ENCODE measurements around the gene ABL2.

DNA sequence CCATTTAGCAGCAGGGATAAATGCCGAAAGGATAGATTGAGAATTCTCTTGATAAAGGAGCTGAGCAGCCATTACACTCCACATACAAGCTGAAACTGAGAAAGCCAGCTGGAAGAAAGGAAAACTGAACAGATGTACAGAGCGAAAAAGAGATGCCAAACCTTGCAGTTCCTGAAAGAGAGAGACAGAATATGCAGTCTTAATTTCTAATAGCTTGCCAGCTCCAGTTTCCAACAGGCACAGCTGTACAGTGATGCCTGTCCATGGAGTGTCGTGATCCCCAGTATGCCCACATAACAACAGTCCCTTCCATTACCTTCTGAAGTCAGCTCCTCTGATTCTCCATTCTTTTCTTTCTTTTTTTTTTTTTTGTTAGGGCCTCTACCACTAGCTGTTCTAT is 22.7 kb downstream of the ABL2 start:
- TF ChIP-seq, protein P1, sequence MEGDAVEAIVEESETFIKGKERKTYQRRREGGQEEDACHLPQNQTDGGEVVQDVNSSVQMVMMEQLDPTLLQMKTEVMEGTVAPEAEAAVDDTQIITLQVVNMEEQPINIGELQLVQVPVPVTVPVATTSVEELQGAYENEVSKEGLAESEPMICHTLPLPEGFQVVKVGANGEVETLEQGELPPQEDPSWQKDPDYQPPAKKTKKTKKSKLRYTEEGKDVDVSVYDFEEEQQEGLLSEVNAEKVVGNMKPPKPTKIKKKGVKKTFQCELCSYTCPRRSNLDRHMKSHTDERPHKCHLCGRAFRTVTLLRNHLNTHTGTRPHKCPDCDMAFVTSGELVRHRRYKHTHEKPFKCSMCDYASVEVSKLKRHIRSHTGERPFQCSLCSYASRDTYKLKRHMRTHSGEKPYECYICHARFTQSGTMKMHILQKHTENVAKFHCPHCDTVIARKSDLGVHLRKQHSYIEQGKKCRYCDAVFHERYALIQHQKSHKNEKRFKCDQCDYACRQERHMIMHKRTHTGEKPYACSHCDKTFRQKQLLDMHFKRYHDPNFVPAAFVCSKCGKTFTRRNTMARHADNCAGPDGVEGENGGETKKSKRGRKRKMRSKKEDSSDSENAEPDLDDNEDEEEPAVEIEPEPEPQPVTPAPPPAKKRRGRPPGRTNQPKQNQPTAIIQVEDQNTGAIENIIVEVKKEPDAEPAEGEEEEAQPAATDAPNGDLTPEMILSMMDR (IDR thresholded peaks at IDR 0.05; ENCODE audit: low read depth, low read length, poor library complexity, severe bottlenecking) = no peak
- no peak for TF ChIP-seq EZH2phosphoT487 (IDR thresholded peaks at IDR 0.05; ENCODE audit: borderline replicate concordance, low read length)
